ENCODE results near the gene UPK3B. TPM values are rescaled to one million over a fixed set of nuclear protein-coding genes. Genes with fewer than 3 reads are reported as not detected.
"Not testable (repeated sequence)": the region's sequence is repeated elsewhere in the genome, so short reads cannot be mapped to it uniquely, and the experiment has no call there.

UPK3B gene
- total and polyA plus RNA-seq, 10 of the 15 experiments (the other 5 are each of a cell fraction or from before 2014, with no cell fraction given), result 0.16 to 0.72 (median 0.27) TPM; not detected in 5

DNA sequence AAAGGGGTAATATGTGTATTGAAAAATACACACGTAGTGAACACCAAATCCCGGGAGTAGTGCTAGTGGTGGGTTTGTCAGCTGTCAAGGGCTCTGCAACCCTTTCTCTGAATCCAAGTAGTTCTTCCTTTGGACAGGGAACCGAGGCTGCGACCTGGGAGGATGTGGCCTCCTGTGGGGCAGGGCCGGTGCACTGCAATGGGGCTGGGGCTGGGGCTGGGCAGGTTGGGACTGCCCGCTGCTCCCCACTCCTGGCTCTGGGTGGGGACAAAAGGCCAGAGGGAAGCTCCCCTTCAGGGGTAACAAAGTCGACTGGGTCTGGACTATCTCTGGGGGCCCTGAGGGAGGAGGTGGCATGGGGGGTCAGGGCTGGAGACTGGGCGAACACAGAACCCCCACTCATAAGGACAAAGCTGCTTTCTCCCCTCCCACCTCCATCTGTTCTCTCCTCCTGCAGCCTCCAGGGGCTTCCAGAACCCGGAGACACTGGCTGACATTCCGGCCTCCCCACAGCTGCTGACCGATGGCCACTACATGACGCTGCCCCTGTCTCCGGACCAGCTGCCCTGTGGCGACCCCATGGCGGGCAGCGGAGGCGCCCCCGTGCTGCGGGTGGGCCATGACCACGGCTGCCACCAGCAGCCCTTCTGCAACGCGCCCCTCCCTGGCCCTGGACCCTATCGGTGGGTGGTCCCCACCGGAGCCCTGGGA is 1.0 kb downstream of the UPK3B start:
- ATAC-seq; H3K9ac ChIP-seq (ENCODE audit: control insufficient read depth, insufficient read depth, low read length); H2AFZ ChIP-seq (ENCODE audit: control insufficient read depth, low read depth, low read length); DNase-seq (ENCODE audit: low read depth, low spot score); RAD21 ChIA-PET (ENCODE audit: unreplicated experiment); H3K27me3 ChIP-seq (replicated peaks in 1 of 2; ENCODE audit: control insufficient read depth in 2 of 2, insufficient read depth in 2 of 2, low read length in 1 of 2); intact Hi-C loops (cut with micrococcal nuclease; ENCODE audit: unreplicated experiment); FAIRE-seq; H3K36me3 ChIP-seq (ENCODE audit: control insufficient read depth in 2 of 2, insufficient read depth in 2 of 2, low read length in 1 of 2); H4K20me1 ChIP-seq (ENCODE audit: control insufficient read depth, insufficient read depth); CTCF ChIA-PET; H3K27ac ChIP-seq (ENCODE audit: control insufficient read depth, insufficient read depth); H3K4me3 ChIP-seq; SMC1A ChIA-PET (ENCODE audit: uncharacterized antibody, unreplicated experiment); H3K79me2 ChIP-seq (ENCODE audit: control insufficient read depth, insufficient read depth, low read length); H3K9me3 ChIP-seq (replicated peaks; ENCODE audit: control insufficient read depth, insufficient read depth, low read length); H3K4me2 ChIP-seq (ENCODE audit: control insufficient read depth, insufficient read depth); H3K4me1 ChIP-seq (ENCODE audit: control insufficient read depth, insufficient read depth, low read length); POLR2A ChIA-PET; BruUV-seq (replicated peaks): not testable (repeated sequence)
- in situ Hi-C loops (cut with MboI), result loop anchor here (25.0 kb wide), 1 partner anchor 501 kb away; no protein-coding TSS in a partner anchor
- WGBS (ENCODE audit: insufficient coverage, insufficient replicate concordance, low lambda C conversion rate, missing lambda C conversion rate), result 68% methylated on average over 18 of the region's 24 CpGs

DNA sequence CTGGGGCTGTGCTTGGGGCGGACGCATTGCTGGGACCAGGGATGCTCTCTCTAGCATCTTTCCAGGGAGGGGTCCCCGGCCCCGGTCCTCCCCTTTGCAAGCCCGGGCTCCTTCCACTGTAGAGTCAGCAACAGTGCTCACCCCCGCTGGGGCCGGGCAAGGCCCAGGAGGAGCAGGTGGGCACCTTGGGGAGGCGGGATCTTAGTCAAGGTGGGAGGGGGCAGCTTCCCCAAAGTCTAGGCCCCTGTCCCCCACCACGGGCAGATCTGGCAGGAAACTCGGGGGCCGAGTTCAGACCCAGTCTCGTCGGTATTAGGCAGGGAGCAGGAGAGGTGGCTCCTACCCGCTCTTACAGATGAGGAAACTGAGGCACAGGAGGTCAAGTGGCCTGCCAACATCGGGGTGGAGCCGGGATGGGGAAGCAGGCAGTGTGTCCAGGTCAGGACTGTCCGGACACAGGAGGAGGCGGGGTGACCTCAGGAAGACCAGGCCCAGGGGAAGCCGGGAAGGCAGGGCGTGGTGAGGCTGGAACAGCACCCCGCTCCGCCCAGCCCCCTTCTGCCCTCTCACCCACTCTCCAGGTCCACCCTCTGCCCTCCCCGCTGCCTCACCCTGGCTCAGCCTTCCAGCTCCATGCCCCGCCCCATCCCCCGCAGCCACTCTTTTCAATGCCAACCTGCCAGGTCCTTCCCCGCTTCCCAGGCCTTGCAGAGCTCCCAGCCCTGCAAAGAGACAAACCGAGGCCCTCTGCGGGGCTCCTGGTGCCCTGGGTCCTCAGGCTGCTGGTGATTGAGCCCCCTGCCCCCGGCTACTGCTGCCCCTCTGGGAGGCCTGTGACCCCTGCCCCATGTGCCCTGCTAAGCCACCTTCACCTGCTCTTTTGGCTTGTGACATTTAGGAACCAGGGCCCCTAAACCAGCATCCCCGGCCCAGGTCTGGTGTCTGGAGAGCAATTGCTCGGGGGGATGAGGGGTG is 1.8 kb downstream of the UPK3B start:
- not testable (repeated sequence) for FAIRE-seq; DNase-seq (ENCODE audit: low read depth, low spot score); ATAC-seq

More for the DNA sequence above, 1.8 kb downstream of the UPK3B start:
- H2AFZ ChIP-seq (ENCODE audit: control insufficient read depth, low read depth, low read length); H3K27ac ChIP-seq (ENCODE audit: control insufficient read depth, insufficient read depth); intact Hi-C loops (cut with micrococcal nuclease; ENCODE audit: unreplicated experiment); BruUV-seq (replicated peaks); RAD21 ChIA-PET (ENCODE audit: unreplicated experiment); H3K27me3 ChIP-seq (replicated peaks in 1 of 2; ENCODE audit: control insufficient read depth in 2 of 2, insufficient read depth in 2 of 2, low read length in 1 of 2); H4K20me1 ChIP-seq (ENCODE audit: control insufficient read depth, insufficient read depth); POLR2A ChIA-PET; H3K36me3 ChIP-seq (ENCODE audit: control insufficient read depth in 2 of 2, insufficient read depth in 2 of 2, low read length in 1 of 2); H3K4me1 ChIP-seq (ENCODE audit: control insufficient read depth, insufficient read depth, low read length); SMC1A ChIA-PET (ENCODE audit: uncharacterized antibody, unreplicated experiment); H3K79me2 ChIP-seq (ENCODE audit: control insufficient read depth, insufficient read depth, low read length); H3K9ac ChIP-seq (ENCODE audit: control insufficient read depth, insufficient read depth, low read length); H3K9me3 ChIP-seq (replicated peaks; ENCODE audit: control insufficient read depth, insufficient read depth, low read length); CTCF ChIA-PET; H3K4me2 ChIP-seq (ENCODE audit: control insufficient read depth, insufficient read depth); H3K4me3 ChIP-seq: not testable (repeated sequence)
- 0% methylated on average over 2 of the region's 31 CpGs for WGBS (ENCODE audit: insufficient coverage, insufficient replicate concordance, low lambda C conversion rate, missing lambda C conversion rate)
- in situ Hi-C loops (cut with MboI), result loop anchor here (25.0 kb wide), 1 partner anchor 500 kb away; no protein-coding TSS in a partner anchor

Data from GM12878 (cell line).